Activated B cell treated with CpG ODN at 0.5 μM for 24 hours (primary cell): ENCODE data around the gene ITPKB. TPM values are rescaled to one million over a fixed set of nuclear protein-coding genes. Genes with fewer than 3 reads are reported as not detected.

ENCODE experiments used
- ATAC-seq: fragments of 200-7000 bp; cut with Tn5 transposase; one replicate; pipeline ENCODE4 v1.10.0; 2021; ENCODE audit warnings: low read depth, mild to moderate bottlenecking, moderate library complexity
- CTCF ChIA-PET: fragments of 350-600 bp; sonication (Branson Sonifier 250); formaldehyde crosslinking; loops from one replicate; lab custom pipeline; 2021; ENCODE audit warnings: antibody characterized with exemption; lab: Charles Lee
- POLR2A ChIA-PET: fragments of 350-600 bp; sonication (Branson Sonifier 250); formaldehyde crosslinking; loops from one replicate; lab custom pipeline; 2021; ENCODE audit warnings: antibody characterized with exemption; lab: Charles Lee
- DNase-seq: peaks from one replicate; pipeline ENCODE4 v3.0.0; 2022
- H3K27ac Mint-ChIP-seq: one replicate; pipeline ENCODE4 v1.8.0; 2020; ENCODE audit warnings: mixed read lengths
- H3K27me3 Mint-ChIP-seq: one replicate; pipeline ENCODE4 v1.8.0; 2021; ENCODE audit warnings: mixed read lengths
- H3K36me3 Mint-ChIP-seq: one replicate; pipeline ENCODE4 v1.8.0; 2021; ENCODE audit warnings: low read depth, mixed read lengths
- H3K4me1 Mint-ChIP-seq: one replicate; pipeline ENCODE4 v1.8.0; 2021; ENCODE audit warnings: mixed read lengths
- H3K4me3 Mint-ChIP-seq: one replicate; pipeline ENCODE4 v1.8.0; 2020; ENCODE audit warnings: mild to moderate bottlenecking, mixed read lengths
- H3K9me3 Mint-ChIP-seq: one replicate; pipeline ENCODE4 v1.8.0; 2020; ENCODE audit warnings: mixed read lengths
- intact Hi-C: fragments of 100-400 bp; cut with micrococcal nuclease; formaldehyde crosslinking; loops from one replicate; pipeline ENCODE4 v1.15.1; 2024
- total RNA-seq: library from RNA; stranded (reverse); gene quantifications from 2 replicates; pipeline ENCODE4 v1.2.3, GENCODE V29; 2022
- TF ChIP-seq, protein P1 (sequence below): fragments of 200-600 bp; IDR thresholded peaks from one replicate; pipeline ENCODE4 v1.8.0; 2022; ENCODE audit warnings: antibody characterized with exemption, mild to moderate bottlenecking

Gene ITPKB
- total RNA-seq, 1 donor from 2014 or later: 97.3 TPM

DNA sequence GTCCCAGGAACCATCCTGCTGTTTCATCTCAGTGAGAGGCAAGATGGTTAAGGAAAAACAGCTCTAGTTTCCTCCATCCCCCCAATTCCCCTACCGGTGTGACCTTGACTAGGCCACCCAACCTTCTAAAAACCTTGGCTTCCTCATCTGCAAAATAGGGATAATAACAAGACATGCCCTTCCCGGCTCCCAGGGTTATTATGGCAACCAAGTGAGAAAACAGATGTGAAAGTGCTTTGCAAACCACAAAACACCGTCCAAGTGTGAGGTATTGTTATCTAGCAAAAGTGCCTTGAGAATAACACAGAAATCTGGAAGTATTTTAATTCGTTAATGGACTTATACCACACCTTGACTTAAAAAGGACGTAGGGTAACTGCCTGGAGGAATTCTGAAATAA lies 62.7 kb downstream of the ITPKB start:
- H3K27ac Mint-ChIP-seq: peak overlapping the region; percentile 98
- DNase-seq (no peak), ATAC-seq (no peak)
- H3K9me3 Mint-ChIP-seq: no peaks in the 10 kb centered on the region
- H3K27me3 Mint-ChIP-seq: no peaks in the 10 kb centered on the region
- ChIA-PET POLR2A (interaction anchor here (1.2 to 21.1 kb wide), 13 partner anchors 9 to 149 kb away, joined by 3 to 451 read pairs (median 14); partner anchors contain the start of gene ITPKB), CTCF (interaction anchor here (0.9 to 2.2 kb wide), 5 partner anchors 12 to 42 kb away, joined by 3 to 10 read pairs (median 4); no protein-coding TSS in a partner anchor)
- peaks cover 45% of the 10 kb centered on the region for H3K36me3 Mint-ChIP-seq
- TF ChIP-seq, protein P1, sequence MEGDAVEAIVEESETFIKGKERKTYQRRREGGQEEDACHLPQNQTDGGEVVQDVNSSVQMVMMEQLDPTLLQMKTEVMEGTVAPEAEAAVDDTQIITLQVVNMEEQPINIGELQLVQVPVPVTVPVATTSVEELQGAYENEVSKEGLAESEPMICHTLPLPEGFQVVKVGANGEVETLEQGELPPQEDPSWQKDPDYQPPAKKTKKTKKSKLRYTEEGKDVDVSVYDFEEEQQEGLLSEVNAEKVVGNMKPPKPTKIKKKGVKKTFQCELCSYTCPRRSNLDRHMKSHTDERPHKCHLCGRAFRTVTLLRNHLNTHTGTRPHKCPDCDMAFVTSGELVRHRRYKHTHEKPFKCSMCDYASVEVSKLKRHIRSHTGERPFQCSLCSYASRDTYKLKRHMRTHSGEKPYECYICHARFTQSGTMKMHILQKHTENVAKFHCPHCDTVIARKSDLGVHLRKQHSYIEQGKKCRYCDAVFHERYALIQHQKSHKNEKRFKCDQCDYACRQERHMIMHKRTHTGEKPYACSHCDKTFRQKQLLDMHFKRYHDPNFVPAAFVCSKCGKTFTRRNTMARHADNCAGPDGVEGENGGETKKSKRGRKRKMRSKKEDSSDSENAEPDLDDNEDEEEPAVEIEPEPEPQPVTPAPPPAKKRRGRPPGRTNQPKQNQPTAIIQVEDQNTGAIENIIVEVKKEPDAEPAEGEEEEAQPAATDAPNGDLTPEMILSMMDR: no peak
- H3K4me1 Mint-ChIP-seq: peaks cover 99% of the 10 kb centered on the region
- H3K4me3 Mint-ChIP-seq: peak overlapping the region; percentile 95
- intact Hi-C loops: loop anchor here (10.0 kb wide), 1 partner anchor 552 kb away; no protein-coding TSS in a partner anchor

DNA sequence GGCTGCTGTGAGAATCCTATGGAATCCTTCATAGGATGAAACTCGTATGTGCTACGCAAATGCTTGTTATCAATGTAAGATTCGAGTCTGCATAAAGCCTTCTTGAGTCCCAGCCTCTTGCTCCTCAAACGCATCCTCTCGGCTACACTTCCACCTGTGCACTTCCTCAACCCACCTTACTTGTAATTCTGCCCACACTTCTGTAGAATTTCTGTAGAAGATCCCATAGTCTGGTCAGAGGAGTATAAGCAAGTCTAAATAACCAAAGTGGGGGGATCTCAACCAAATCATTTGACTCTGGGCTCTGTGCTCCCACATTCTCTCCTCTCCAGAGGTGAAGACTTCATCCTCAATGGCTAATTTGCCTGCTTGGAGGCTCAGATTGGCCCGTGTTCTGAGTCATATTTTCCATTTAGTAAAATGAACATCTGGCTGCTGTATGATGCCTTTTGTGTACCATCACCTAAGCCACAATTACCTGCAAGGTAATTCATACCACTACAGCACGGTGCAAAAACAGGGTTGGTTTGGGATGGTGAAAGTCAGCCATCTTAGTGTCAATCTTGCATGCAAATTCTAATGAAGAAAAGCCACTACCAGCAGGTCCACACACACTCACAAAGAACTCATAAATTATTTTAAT lies 63.2 kb downstream of the ITPKB start:
- ATAC-seq (no peak), DNase-seq (no peak)
- Mint-ChIP-seq H3K9me3 (no peaks in the 10 kb centered on the region), H3K27me3 (no peaks in the 10 kb centered on the region), H3K4me1 (peaks cover 99% of the 10 kb centered on the region), H3K36me3 (peaks cover 47% of the 10 kb centered on the region), H3K27ac (peak overlapping the region; percentile 98), H3K4me3 (peak overlapping the region; percentile 95)
- TF ChIP-seq, protein P1: no peak
- CTCF ChIA-PET: interaction anchor here (1.7 to 2.7 kb wide), 3 partner anchors 13 to 14 kb away, joined by 8 to 13 read pairs (median 10); no protein-coding TSS in a partner anchor
- POLR2A ChIA-PET: interaction anchor here (0.5 to 21.1 kb wide), 16 partner anchors 8 to 80 kb away, joined by 3 to 451 read pairs (median 12); partner anchors contain the start of gene ITPKB
- intact Hi-C loops: loop anchor here (1.0 to 10.0 kb wide), 6 partner anchors 13 to 551 kb away; partner anchors contain the start of gene ITPKB

DNA sequence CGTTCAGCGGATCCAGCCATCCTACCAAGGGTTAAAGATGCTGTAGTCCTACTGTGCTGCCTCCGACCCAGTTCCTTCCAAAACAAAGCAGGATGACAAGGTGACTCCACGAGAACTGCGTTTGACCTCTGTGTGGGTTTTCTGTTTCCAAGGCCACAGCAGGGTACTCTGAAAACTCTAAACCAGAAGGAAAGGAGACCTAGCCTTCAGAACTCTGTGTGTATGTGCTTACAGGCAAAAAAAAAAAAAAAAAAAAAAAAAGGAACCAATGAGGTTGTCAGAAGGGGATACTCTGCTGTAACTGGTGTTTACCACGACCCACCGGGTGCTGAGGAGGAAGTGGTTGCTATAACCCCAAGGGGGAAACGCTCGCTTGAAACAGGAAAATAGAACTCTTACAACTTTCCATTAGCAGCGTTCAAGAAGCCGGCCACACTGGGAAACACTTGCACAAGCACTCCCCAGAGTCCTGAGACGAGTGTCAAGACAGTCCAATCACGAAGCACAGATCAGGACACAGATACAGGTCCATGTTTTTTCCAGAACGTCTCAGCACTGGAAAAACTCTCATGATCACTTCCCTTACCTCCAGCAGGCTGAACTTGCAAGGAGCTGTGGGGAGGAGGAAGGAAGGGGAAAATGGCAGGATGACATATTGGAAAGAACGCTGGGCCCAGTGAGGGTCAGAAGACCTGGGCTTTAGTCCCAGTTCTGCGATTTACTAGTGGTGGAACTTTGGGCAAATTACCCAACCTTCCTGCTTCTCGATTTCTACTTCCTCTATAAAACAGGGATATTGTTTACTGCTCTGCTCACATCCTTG lies 64.0 kb downstream of the ITPKB start:
- Mint-ChIP-seq H3K27ac (peak overlapping the region; percentile 98), H3K4me3 (peak overlapping the region; percentile 95), H3K27me3 (no peaks in the 10 kb centered on the region), H3K36me3 (peaks cover 48% of the 10 kb centered on the region), H3K4me1 (peaks cover 99% of the 10 kb centered on the region), H3K9me3 (no peaks in the 10 kb centered on the region)
- peak; percentile 54 for DNase-seq
- ChIA-PET POLR2A (interaction anchor here (0.5 to 21.1 kb wide), 14 partner anchors 8 to 81 kb away, joined by 3 to 451 read pairs (median 8); no protein-coding TSS in a partner anchor), CTCF (interaction anchor here (1.0 to 2.7 kb wide), 2 partner anchors 13 to 22 kb away, joined by 3 to 13 read pairs; no protein-coding TSS in a partner anchor)
- TF ChIP-seq, protein P1: no peak
- intact Hi-C loops: loop anchor here (1.0 to 10.0 kb wide), 6 partner anchors 12 to 550 kb away; partner anchors contain the start of gene ITPKB
- peak; percentile 72 for ATAC-seq

DNA sequence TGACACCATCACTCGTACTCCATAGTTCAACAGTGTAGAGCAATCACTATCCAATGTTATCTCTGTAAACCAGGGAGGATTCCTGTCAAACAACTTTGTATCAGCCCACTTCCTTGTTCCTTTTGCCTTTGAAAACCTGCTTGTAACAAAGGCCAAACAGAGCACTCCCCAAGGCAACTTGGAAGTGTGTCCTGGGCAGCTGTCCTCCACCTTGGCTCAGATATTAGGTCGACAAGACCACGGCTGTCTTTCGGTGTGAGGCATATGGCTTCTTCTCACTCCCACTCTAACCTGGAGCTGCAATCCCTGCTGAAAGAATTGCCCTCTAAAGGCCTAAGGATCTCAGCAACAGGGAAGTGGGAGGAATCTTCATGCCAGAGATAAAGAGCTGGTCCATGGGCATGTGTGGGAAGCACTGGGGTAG lies 66.7 kb downstream of the ITPKB start:
- Mint-ChIP-seq H3K36me3 (peaks cover 54% of the 10 kb centered on the region), H3K4me1 (peaks cover 91% of the 10 kb centered on the region), H3K27ac (peak overlapping the region; percentile 51), H3K4me3 (peak overlapping the region; percentile 28), H3K9me3 (no peaks in the 10 kb centered on the region), H3K27me3 (no peaks in the 10 kb centered on the region)
- intact Hi-C loops: loop anchor here (10.0 kb wide), 1 partner anchor 548 kb away; no protein-coding TSS in a partner anchor
- POLR2A ChIA-PET: interaction anchor here (0.6 to 21.1 kb wide), 4 partner anchors 15 to 40 kb away, joined by 3 to 451 read pairs (median 102); no protein-coding TSS in a partner anchor
- CTCF ChIA-PET: interaction anchor here (0.8 to 1.3 kb wide), 2 partner anchors 15 to 18 kb away, joined by 3 read pairs; no protein-coding TSS in a partner anchor
- TF ChIP-seq, protein P1: no peak
- ATAC-seq (no peak), DNase-seq (no peak)
